Activated naive CD4-positive, alpha-beta T cell treated with anti-CD3 and anti-CD28 coated beads, Interleukin-2, amount 50 U/mL, for 24 hours (primary cell): ENCODE measurements around the gene SULF2.

Experiments
- H3K27ac Mint-ChIP-seq: one replicate; pipeline ENCODE4 v1.8.0; 2021; ENCODE audit warnings: mild to moderate bottlenecking, mixed read lengths
- H3K27me3 Mint-ChIP-seq: one replicate; pipeline ENCODE4 v1.8.0; 2021; ENCODE audit warnings: mixed read lengths
- H3K36me3 Mint-ChIP-seq: one replicate; pipeline ENCODE4 v1.8.0; 2021; ENCODE audit warnings: mixed read lengths
- H3K4me1 Mint-ChIP-seq: one replicate; pipeline ENCODE4 v1.8.0; 2021; ENCODE audit warnings: mixed read lengths
- H3K4me3 Mint-ChIP-seq: one replicate; pipeline ENCODE4 v1.8.0; 2021; ENCODE audit warnings: mild to moderate bottlenecking, mixed read lengths
- H3K9me3 Mint-ChIP-seq: one replicate; pipeline ENCODE4 v1.8.0; 2021; ENCODE audit warnings: mixed read lengths

The SULF2 gene

DNA sequence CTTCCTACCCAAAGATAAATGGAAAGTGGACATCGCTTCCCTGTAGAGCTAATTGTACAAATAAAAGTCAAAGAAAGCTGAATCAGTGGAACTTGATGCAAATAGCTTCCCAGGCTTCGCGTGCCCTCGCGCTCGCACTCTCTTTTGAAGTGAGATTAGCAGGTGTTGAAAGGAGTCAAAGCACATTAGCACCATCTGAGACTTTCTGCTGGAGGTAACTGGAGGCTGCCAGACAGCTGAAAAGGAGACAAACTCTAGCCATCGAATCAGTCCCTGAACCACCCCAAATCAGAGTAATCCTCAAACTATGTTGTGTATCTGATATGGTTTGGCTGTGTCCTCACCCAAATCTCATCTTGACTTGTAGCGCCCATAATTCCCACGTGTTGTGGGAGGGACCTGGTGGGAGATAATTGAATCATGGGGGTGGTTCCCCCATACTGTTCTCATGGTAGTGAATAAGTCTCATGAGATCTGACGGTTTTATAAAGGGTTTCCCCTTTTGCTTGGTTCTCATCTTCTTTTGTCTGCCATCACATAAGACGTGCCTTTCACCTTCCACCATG, 23.7 kb downstream of the SULF2 start:
- Mint-ChIP-seq H3K4me1 (no peaks in the 10 kb centered on the region), H3K36me3 (no peaks in the 10 kb centered on the region), H3K4me3 (no peak overlapping the region), H3K27me3 (peaks cover 6% of the 10 kb centered on the region), H3K27ac (peak overlapping the region; percentile 30), H3K9me3 (no peaks in the 10 kb centered on the region)

GRCh38 chr20:47760686-47761481, 24.4 kb downstream of the SULF2 start:
- H3K36me3 Mint-ChIP-seq = no peaks in the 10 kb centered on the region
- no peak overlapping the region for H3K4me3 Mint-ChIP-seq
- peaks cover 6% of the 10 kb centered on the region for H3K27me3 Mint-ChIP-seq
- H3K9me3 Mint-ChIP-seq = no peaks in the 10 kb centered on the region
- H3K27ac Mint-ChIP-seq = no peak overlapping the region
- H3K4me1 Mint-ChIP-seq = no peaks in the 10 kb centered on the region

GRCh38 chr20:47758517-47759450, 26.5 kb downstream of the SULF2 start:
- Mint-ChIP-seq H3K36me3 (no peaks in the 10 kb centered on the region), H3K4me1 (no peaks in the 10 kb centered on the region), H3K27ac (no peak overlapping the region), H3K27me3 (peaks cover 4% of the 10 kb centered on the region), H3K4me3 (no peak overlapping the region), H3K9me3 (no peaks in the 10 kb centered on the region)

GRCh38 chr20:47757145-47758035, 27.9 kb downstream of the SULF2 start:
- Mint-ChIP-seq H3K4me3 (no peak overlapping the region), H3K27ac (no peak overlapping the region), H3K9me3 (no peaks in the 10 kb centered on the region), H3K27me3 (peaks cover 4% of the 10 kb centered on the region), H3K36me3 (no peaks in the 10 kb centered on the region), H3K4me1 (no peaks in the 10 kb centered on the region)

DNA sequence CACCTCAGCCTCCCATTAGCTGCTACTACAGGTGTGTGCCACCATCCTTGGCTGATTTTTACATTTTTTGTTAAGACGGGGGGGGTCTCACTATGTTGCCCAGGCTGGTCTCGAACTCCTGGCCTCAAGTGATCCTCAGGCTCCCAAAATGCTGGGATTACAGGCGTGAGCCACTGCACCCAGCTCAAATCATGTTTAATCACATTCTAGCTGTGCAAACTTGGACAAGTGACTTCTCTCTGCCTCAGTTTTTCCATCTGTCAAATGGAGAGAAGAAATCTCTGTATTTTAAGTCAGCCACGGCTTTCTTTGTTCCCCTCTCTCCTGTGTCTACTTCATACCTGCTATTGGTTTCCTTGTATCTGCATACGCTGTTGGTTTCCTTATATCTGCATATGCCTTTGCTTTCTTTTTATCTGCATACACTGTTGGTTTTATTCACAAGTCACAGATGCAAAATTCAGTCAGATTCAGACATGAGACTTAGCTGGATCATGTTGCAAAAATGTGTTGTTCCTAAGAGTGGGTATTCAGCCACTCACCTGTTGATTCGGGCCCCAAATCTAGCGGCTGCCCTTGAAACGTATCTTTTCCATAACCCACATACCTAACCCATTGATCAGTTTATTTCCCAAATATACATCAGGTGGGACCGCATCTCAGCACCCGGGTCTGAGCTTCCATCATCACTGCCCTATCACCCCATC, 30.2 kb downstream of the SULF2 start:
- H3K4me3 Mint-ChIP-seq = no peak overlapping the region
- H3K4me1 Mint-ChIP-seq = no peaks in the 10 kb centered on the region
- no peaks in the 10 kb centered on the region for H3K9me3 Mint-ChIP-seq
- no peak overlapping the region for H3K27ac Mint-ChIP-seq
- H3K36me3 Mint-ChIP-seq = no peaks in the 10 kb centered on the region
- H3K27me3 Mint-ChIP-seq = no peaks in the 10 kb centered on the region

DNA sequence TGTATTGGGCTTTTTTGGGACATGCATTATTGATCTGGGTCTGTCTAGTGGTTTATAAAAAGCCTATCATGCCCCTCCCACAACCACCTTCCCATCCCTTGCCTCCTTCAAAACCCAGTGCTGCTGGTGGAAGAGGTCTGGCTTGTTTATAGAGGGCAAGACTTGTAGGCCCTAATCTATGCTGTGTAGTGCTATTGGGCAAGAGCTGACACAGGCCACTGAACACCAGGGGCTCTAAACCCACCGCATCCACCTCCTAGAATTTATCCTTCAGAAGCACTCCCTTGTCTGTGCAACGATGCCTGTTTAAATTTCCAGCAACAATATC, 30.9 kb downstream of the SULF2 start:
- Mint-ChIP-seq H3K36me3 (no peaks in the 10 kb centered on the region), H3K4me1 (peaks cover 4% of the 10 kb centered on the region), H3K27me3 (no peaks in the 10 kb centered on the region), H3K27ac (no peak overlapping the region), H3K4me3 (no peak overlapping the region), H3K9me3 (no peaks in the 10 kb centered on the region)

DNA sequence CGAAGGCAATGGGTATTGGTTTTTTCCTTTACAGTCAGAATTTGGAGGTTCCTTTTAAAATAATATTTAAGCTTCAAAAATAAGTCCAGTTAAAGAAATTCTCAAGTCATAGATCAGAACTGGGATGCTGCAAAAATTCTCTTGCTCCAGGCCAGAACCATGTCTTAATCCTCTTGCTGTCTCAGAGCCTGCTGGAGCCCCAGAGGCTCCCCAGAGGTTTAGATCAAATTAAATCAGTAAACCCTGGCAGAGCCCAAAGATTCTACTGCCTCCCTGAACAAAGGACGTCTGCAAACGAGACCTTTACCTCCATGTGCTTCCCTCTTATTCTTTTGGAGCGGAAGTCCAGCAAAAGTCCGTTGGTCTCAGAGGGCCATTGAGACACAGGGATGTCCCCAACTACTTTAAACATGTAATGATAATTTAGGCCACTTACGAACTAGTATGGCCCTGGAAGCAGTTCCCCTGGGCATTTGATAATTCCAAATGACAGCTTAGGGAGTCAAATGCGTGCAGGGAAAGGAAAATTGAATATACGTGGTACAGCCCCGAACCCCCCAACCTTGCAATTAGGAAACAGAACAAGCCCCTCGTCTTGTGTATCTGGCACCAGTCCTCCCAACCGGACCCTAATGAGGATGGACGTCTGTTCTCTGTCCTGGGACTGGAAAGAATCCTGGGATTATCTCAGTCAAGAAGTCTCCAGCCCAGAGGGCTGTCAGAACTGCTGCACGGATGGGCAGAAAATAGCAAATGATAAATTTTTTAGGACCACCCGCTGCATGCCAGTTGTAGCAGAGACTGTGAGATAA, 31.5 kb downstream of the SULF2 start:
- Mint-ChIP-seq H3K36me3 (no peaks in the 10 kb centered on the region), H3K9me3 (no peaks in the 10 kb centered on the region), H3K4me3 (no peak overlapping the region), H3K27ac (no peak overlapping the region), H3K4me1 (peaks cover 9% of the 10 kb centered on the region), H3K27me3 (no peaks in the 10 kb centered on the region)

- peaks cover 17% of the 10 kb centered on the region for H3K4me1 Mint-ChIP-seq
- H3K27ac Mint-ChIP-seq = no peak overlapping the region
- no peaks in the 10 kb centered on the region for H3K36me3 Mint-ChIP-seq
- no peaks in the 10 kb centered on the region for H3K27me3 Mint-ChIP-seq
- H3K9me3 Mint-ChIP-seq = no peaks in the 10 kb centered on the region
- H3K4me3 Mint-ChIP-seq = no peak overlapping the region
Measured at GRCh38 chr20:47751449-47751848, 33.8 kb downstream of the SULF2 start.

DNA sequence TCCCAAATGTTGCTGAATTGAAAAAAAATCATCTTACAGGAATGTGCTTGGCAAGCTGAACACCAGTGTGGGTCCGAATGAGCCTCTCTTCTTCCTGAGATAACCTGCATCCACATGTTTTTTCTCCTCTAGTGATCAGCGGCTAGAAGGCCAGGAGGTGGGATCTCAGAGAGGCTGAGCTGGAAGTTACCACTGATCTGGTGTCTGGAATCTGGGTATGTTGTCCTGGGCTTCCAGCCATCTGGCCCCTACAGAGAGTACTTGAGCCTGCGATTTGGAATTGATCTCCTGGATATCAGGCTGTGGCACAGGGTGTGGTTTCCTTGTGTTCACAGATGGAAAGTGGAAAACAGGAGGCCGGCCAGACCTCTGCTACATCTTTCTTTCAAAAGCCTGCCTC, 35.9 kb downstream of the SULF2 start:
- Mint-ChIP-seq H3K9me3 (no peaks in the 10 kb centered on the region), H3K36me3 (no peaks in the 10 kb centered on the region), H3K27me3 (no peaks in the 10 kb centered on the region), H3K27ac (no peak overlapping the region), H3K4me3 (no peak overlapping the region), H3K4me1 (peaks cover 17% of the 10 kb centered on the region)

GRCh38 chr20:47748823-47749222, 36.5 kb downstream of the SULF2 start:
- no peaks in the 10 kb centered on the region for H3K36me3 Mint-ChIP-seq
- H3K27ac Mint-ChIP-seq = no peak overlapping the region
- no peaks in the 10 kb centered on the region for H3K9me3 Mint-ChIP-seq
- H3K4me1 Mint-ChIP-seq = peaks cover 17% of the 10 kb centered on the region
- H3K27me3 Mint-ChIP-seq = no peaks in the 10 kb centered on the region
- no peak overlapping the region for H3K4me3 Mint-ChIP-seq

DNA sequence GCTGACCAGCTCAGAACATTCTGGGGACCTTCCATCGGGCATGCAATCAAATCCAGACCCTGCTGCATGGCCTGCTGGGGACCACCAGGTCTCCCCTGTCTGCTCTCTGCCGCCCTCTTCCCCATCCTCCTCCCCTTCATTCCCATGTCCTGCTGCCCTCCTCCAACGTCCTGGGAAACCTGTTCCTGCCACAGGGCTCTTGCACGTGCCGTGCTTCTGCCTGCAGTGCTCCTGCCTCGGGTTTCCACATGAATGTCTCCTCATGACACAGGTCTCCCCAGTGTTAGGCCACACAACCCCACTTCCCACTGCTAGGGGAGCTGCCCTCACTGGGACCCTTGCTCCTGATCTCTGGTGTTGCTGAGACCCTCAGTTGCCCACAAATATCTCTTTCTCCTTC, 37.2 kb downstream of the SULF2 start:
- H3K27me3 Mint-ChIP-seq = no peaks in the 10 kb centered on the region
- no peaks in the 10 kb centered on the region for H3K36me3 Mint-ChIP-seq
- no peak overlapping the region for H3K4me3 Mint-ChIP-seq
- H3K4me1 Mint-ChIP-seq = peaks cover 17% of the 10 kb centered on the region
- no peak overlapping the region for H3K27ac Mint-ChIP-seq
- no peaks in the 10 kb centered on the region for H3K9me3 Mint-ChIP-seq

GRCh38 chr20:47747669-47748031, 37.6 kb downstream of the SULF2 start:
- Mint-ChIP-seq H3K9me3 (no peaks in the 10 kb centered on the region), H3K36me3 (no peaks in the 10 kb centered on the region), H3K27me3 (no peaks in the 10 kb centered on the region), H3K4me3 (no peak overlapping the region), H3K27ac (no peak overlapping the region), H3K4me1 (peaks cover 17% of the 10 kb centered on the region)

GRCh38 chr20:47744803-47745202, 40.5 kb downstream of the SULF2 start:
- Mint-ChIP-seq H3K27me3 (peaks cover 2% of the 10 kb centered on the region), H3K36me3 (no peaks in the 10 kb centered on the region), H3K27ac (no peak overlapping the region), H3K9me3 (no peaks in the 10 kb centered on the region), H3K4me1 (peaks cover 17% of the 10 kb centered on the region), H3K4me3 (no peak overlapping the region)

DNA sequence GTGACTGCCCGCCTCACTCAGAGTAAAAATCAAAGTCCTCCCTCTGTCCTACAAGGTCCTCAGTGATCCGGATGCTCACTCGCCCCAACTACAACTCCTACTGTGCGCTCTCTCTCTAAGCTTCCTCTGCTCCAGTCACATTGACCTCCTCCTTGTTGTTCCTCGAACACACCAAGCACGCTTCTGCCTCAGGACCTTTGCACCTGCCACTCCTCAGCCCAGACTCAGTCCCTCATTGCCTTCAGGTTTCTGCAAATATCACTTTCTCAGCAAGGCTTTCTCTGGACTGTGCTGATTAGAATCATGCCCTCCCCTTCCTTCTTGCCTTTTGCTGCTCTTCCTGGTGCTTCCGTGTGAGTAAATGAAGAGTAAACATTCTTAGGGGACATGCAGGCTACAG, 41.6 kb downstream of the SULF2 start:
- Mint-ChIP-seq H3K9me3 (no peaks in the 10 kb centered on the region), H3K4me1 (peaks cover 7% of the 10 kb centered on the region), H3K4me3 (no peak overlapping the region), H3K36me3 (no peaks in the 10 kb centered on the region), H3K27me3 (peaks cover 2% of the 10 kb centered on the region), H3K27ac (no peak overlapping the region)
